ENCODE data around the gene LRFN2.
A peak's percentile ranks its signal among the peaks of the same experiment; 100 is the strongest.

Gene LRFN2

DNA sequence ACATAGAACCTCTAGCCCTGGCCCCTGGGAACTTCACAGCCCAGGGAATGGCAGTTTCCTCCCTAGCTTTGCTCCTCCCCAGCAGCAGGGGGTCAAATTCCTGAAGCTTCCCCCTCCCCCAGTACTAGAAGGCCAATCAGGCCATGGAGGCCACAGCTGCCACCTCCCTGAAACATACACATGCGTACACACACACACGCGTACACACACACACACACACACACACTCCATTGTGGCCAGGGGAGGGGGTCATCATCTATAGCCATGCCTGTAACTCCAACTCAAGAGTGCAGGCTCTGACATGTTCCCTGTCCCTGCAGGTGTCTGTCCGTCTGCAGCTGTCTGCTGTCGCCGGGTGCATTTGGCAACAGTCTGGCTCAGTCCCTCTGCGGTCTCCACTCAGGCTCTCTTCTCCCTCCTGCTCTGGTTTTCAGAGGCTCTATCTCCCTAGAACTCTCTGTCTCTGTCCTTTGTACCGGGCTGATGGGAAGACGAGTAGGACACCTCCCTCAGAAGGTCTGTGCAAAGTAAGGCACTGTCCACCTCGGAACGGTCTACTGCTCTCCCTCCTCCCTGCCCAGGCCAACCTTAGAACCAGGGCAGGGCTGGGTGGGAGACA is 1.4 kb downstream of the LRFN2 start:
- no peak for DNase-seq

DNA sequence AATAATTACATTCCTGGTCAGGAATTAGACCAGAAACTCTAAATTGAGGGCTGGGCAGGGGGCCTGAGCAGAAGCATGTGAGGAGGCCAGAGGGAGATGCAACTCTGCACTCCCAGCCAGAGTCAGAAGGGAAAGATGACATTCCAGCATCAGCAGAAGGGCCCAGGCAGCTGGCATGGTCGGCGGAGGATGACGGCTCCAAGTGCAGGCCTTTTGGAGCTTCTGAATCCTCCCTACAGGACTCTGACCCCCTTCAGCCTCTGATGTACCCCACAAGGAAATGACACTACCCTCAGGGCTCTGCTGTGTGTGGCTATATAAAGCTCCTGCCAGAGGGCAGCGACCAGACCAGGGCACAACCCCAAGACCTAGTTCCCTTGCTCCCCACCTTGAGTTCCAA is 1.9 kb downstream of the LRFN2 start:
- DNase-seq, result no peak

DNA sequence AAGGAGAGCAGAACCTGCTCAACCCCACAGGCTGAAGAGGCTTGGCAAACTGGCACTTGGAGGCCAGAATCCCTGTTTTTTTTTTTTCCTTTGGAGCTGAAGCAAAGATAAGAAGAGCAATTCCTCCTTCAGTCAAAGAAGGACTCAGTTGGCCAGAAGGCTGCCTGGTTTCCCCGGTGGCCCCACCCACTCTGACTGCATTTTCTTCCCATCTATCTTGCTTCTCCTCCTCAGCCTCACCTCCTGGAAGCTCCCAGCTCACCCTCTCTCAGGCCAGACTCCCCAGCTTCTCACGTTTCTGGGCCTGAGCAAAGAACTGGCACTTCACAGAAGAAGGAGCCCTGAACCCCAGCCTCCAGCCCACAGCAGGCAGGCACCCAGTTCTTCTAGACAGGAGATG is 2.4 kb downstream of the LRFN2 start:
- DNase-seq, result no peak

DNA sequence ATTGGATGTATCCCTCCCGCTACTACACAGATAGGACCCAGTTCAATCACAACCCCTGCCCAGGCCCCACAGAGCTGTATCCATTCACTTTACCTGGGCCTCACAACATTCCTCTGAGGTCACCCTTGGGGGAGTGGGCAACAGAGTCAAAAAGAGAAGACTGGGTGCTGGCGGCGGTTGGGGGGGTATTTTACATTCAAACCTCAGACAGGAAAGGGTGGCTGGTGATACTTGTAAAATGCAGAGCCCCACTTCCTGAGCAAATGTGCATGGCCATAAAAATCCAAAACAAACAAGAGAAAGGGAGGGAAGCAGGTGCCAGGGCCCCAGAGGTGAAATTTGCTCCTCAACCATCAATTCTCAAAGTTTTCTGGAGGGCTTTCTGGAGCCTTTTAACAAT is 3.5 kb downstream of the LRFN2 start:
- DNase-seq, result no peak

DNA sequence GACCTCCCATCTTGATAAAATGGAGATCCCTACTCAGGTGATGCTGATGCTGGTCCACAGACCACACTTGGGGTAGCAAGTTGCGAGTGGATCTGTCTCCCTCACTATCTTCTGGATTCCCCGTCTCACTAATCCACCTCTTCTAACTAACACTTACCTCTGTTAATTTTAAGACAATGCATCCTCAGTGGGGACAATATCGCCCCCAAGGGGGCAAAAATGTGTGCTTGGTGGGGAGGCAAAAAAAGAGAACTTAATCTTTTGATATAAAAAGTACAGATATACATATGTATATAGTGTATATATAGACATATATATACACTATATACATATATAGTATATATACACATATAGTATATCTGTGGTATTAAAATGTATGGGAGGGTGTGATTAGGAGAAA is 4.3 kb downstream of the LRFN2 start:
- DNase-seq, result no peak

DNA sequence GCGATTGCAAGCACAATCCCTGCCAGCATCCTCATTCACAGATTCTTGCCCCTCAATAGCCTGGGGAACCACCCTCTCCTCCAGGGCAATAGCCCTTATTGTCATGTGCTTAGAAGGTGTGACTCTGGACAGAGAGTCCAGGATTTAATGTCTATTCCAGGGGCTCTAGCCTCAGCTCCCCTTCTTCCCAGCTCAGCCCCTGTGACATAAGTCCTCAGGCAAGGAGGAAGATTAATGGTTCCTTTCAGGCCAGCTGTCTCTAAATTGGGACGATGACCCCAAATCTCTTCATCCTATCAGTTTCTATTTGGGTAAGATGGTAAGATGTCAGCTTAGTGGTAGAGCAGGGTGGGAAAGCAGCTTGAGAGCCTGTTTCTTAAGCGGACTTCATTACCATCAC is 8.1 kb downstream of the LRFN2 start:
- no peak for DNase-seq

DNA sequence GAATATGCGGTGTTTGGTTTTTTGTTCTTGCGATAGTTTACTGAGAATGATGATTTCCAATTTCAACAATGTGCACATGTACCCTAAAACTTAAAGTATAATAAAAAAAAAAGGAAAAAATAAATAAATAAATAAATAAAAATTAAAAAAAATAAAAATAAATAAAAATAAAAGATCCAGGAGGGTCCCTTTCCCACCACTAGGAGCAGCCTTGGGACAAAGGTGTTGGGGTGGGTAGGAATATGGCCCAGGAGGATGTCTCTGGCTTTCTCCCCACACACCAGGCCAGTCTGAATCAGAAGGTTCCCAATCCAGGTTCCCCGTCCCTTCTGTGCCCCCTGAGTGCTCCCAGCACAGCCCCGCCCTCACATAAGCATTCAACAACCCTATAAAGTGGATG is 9.5 kb downstream of the LRFN2 start:
- no peak for DNase-seq

DNA sequence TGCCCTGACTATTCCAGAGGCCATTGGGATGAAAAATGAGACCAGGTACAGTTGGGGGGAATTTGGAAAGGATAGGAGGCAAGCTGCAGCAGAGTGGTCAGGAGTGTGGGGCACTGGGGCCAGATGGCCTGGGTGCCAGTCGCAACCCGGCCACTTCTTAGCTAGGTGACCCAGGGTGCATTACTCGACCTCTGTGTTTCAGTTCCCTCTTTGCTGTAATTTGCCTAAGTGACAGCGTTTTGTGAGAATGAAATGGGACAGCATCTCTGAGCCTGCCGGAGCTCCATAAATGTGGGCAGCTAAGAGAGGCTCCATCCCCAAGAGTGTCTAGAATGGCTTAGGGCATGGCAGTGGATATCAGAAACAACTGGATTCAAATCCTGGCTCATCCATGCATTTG is 13.9 kb downstream of the LRFN2 start:
- no peak for DNase-seq

DNA sequence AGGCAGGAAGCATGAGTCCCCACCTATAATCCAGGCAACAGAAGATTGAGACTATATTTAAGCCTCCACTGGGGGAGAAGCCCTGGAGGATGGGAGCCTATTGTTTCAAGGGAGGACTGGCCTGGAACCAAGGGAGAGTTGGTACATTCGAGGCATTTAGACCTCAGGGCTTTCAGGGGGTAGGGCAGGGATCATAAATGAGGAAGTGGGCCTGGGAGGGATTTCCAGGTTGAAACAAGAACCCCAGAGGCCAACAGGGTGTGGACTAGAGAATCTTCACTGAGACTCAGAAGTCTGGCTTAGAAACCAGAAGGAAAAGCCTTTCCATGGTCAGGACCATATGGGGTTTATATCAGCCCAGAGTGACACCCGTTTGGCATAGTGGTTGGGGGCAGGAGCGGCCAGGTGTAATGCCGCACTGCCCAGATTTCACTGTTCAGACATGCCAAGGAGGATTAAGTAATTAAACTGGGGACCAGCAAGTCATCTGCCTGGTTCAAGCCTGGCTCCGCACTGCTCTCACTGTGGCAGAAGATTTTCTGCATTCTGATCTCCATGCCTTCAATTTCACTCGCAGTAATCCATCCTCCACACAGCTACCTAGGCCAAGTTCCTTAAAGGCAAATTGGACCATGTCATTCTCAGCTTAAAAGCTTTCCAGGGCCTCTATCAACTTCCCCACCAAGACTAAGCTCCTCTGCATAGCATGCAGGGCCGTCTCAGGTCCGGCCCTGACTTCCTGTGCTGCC is 17.8 kb downstream of the LRFN2 start:
- no peak for DNase-seq

DNA sequence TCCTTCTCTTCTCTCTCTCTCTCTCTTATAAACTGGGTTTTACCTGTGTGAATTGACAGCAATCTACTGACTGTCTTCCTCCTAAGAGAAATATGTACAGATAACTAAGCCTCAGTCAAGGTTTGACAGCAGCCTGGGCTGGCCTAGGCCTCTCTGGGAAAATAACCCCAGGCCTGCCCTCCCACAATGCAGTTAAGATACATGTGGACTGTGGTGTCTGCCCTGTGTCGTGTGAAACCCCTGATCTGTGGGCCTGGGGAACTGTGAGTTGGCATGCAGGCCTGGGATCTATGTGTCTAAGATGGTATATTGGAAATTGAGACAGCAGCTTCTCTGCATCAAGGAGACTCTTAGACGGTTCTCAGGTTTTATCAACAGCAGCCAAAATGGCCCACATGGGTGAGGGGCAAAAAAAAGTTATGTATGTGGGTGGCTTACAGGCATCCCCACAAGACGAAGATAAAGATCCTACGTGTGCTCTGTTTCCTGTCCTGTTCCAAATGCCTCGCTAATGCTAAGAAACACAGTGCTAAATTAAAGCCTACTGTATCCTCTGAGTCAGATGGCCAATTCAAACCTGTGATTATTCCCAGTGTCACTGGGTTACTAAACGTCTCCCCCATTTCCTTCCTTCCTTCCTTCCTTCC is 19.0 kb downstream of the LRFN2 start:
- no peak for DNase-seq

DNA sequence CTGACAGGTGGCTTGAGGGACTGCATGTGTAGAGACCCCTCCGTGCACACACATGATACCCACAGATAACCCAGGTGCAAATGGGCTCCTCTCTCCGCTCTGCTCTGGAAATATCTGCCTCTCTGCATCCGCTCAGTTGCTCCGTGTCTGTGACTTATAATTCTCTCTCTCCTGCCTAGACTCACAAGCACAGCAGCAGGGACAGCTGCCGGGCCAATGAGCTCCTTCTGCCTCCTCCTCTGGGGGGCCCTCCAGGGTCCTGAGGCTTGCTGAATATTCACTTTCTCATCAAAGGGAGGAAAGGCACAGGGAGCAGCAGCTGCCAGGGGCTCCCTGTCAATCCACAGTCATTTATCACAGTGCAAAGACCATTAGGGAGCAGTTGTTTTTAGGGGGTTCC is 24.1 kb downstream of the LRFN2 start:
- DNase-seq, result no peak

DNA sequence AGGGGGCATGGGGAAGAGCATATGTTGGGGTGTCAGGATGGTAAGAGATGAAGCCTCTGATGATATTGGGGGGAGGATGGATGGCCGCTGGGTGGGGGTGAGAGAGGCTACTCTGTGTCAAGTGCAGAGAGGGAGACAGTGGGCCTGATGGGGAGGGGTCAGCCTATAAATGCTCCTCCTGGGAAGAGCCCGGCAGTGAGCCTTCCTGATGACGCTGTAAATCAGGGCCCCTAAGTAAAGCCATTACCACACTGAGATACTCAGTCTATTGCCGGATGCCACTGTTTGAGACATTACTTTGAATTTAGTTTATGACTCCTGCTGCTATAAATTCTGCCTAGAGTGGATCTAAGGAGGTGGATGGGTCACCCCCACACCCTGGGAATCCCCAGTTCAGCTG is 28.1 kb downstream of the LRFN2 start:
- no peak for DNase-seq

DNA sequence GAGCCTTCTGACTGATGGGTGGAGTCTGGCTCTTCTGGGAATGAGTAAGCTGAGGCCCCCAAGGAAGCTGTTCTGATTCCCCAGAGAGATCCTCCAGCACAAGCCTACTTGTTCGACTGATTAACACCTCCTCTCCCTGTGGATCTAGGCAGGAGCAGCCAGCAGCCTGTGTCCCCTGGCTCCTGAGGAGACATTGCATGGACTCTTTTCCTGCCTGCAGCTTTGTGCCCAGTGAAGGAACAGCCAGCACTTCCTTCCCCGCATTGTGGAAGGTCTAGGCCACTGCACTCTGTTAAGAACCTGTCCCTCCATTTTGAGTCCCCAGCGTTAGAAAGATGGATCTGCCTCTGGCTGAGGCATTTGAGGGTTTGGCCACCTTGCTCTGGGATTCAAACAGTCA is 29.1 kb downstream of the LRFN2 start:
- DNase-seq, result no peak

DNA sequence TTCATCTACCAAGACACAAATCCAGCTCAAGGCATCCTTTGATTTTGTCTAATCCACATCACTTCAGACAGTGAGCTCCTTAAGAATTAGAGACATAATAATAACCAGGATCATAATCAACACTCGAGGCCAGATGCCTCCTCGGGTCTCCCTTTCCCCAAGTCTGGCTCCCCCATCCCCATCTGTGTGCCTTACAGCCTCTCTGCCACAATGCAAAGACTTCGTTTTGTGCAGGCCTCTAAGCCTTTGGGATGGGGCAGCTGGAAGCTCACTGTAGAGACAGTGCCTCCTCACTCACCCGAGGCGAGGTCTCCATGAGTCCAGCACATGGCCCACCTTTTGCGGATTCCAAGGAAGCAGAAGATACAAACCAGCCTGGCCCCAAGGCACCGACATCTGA is 30.3 kb downstream of the LRFN2 start:
- no peak for DNase-seq

DNA sequence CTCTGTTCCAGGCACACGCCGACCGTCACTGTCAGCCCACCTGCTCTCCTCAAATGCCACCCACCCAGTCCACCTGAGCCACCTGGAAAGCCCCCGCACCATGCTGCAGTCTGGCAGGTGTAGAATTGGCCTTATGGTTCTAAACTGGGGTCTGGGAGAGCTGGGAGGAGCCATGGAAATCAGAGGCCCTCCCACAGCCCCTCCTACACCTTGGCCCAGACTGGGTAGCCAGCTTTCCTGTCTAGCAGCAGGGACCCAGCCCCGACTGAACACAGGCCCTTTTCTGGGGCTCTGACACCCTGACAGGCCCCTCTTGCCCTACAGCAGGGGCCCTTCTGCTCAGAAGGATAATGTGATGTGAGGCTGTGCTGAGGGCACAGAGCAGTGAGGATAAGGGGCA is 31.1 kb downstream of the LRFN2 start:
- DNase-seq, result no peak

DNA sequence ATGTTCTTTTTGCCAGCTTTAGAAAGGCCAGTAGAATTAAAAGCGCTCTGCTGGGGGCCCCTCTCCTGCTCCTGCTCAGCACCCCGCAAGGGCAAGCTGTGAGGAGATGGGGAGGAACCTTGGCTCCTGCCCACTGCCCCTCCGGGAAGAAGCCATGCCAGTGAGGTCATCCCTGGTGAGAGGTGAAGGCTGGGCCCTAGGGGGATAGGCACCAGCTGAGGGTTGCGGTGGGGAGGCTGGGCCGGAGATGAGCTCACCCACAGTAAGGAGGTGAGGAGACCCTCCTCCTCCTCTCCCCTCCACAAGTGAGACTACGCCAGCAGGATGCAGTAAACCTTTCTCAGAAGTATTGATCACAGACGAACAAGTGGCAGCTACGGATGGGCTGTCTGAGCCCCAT is 32.1 kb downstream of the LRFN2 start:
- DNase-seq, result no peak

DNA sequence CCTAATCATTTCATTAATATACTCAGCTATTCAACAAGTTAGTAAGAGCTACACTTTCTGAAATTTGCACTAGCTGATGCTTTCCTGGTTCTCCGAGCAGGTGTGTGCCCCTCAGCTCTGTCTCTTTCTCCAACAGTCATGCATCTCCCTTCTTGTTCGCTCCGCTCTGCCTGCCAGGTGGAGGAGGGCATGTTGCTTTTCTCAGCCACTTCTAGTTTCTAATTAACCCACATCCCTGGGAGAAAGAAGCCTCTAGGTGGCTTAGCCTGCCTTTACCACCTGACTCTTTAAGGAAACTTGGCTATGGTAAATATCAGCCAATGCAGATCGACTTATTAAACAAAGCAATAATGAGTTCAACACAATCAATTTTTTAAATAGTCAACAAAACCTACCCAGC is 34.2 kb downstream of the LRFN2 start:
- no peak for DNase-seq

DNA sequence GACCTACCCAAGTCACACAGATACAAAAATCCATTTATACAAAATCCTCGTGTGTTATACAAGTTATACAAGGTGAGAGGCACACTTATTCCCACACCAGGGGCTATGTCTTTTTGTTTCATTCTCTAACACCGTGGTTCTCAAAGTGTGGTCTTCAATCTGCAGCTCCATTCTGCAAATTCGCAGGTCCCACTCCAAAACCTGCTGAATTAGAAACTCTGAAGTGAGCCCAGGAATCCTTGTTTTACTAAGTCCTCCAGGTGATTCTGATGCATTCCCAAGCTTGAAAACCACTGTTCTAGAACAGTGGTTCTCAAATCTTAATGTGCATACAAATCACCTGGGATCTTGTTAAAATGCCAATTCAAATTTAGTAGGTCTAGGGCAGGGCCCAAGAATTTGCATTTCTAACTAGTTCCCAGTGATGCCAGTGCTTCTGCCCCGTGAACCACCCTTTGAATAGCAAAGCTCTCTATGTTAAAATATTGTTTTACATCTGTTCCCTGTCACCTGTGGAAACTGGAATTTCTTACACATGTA is 35.1 kb downstream of the LRFN2 start:
- DNase-seq, result no peak

DNA sequence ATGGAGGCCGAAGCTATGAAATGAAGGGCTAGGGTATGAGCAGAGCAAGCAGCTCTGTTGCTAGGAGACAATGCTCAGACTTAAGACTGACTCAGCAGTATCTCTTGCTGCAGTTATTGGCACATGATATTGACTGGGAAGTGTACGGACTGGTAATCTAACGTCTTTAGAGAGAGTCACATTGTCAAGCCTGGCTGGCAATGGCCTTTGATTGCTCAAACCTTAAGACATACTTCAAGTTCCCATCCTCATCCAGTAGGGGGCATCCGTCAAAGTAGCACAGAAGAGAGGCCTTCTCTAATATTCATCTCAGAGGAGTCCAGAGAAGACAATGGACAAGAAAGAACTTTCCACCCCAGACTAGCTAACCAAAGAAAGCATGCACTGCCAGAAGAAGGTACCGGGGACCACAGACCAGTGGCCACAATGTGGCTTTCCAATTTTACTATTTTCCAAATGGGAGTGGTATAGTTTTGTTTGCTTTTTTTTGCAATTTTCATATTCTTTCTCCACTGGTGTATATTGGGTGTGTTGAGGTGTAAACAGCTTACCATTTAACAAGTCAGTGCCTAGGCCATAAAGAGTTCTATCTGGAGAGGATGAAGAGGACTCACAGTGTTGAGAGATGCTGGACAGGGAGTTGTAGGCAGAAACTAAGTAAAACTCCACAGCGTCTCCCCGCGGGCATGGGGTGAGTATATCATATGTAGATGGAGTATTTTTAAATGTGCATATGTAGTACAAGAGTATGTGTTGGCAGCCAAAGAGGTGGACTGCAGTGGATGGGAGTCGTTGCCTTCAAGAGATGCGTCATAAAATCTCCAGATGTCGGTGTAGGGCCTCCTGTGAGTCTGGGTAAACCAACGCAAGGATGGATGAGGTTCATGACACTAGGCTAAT is 36.7 kb downstream of the LRFN2 start:
- peak; percentile 13 for DNase-seq

DNA sequence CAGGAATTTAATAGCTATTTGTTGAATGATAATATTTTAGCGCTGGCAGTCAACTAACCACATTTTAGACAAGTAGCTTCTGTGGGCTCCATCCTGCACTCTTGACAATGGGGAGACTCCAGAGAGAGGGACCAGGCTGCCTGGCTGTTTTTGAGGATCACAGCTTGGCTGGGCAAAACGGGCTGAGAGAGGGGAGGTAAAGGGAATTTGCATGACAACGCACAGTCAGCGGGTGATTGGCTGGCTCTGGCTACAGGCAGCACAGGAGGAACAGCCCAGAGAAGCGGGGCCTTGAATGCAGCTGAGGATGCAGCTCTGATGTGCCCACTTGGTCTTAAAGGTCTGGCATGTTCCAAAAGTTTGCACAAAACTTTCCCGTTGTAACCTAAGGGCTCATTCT is 41.2 kb downstream of the LRFN2 start:
- no peak for DNase-seq

DNA sequence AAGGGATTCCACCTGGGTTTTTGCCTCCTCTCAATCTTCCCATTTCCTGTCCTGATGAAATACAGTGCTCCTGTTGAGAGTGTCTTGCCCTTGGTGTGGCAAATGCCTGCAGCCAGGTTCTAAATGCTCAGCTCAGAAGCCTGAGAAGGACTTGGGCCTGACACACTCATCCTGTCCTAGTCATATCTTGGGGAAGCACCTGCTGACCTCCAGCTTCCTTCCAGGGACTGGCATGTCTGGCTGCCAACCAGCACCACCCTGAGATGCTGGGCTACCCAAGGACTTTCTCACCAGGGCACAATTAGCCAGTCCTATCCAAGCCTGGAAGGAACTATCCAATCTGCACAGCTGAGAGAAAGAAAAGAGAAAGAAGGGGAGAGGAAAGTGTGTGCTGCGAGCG is 43.4 kb downstream of the LRFN2 start:
- no peak for DNase-seq

DNA sequence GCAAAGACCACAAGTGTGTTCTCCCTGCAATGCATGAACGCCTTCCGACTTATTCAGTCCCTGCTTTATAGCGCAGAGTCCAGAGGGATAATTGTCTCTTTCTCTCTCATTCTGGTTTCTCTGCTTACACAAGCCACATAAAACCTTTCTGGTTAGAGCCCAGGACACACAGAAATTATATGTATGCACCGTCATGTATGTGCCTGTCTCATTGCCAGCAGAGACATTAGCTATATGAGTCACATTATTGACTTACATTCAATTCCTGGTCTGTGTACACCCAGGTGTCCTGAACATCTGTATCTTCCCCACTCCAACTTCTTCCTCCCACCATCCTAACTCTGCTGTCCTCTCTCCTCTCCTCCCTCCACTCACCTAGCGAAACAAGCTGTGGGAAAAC is 44.0 kb downstream of the LRFN2 start:
- DNase-seq, result no peak

DNA sequence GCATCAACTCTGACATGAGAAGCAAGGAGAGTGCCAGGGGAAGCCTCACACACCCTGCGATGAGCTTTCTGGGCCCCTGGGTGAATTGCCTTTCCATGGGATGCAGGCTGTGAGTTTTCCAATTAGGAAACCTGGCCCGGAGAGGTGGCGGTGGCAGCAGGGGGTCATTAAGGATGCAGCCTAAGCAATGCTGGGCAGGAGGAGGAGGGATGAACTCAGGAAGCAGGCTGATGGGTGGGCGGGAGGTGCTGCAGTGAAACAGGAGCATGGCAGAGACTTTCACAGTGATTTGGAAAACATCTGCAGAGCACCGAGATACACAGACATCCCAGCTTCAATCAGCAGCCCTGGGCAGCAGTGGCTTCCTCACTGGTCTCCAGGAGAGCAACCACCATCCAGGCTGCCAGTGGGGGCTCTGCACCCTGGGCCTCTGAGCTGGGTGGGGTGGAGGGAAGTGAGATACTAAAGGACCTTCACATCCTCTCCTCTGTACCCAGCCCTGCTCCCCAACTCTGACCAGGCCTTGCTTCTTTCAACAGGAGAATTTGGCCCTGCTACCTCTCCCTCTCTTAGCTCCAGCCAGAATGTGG is 44.9 kb downstream of the LRFN2 start:
- DNase-seq, result no peak

All from stimulated activated CD4-positive, alpha-beta T cell treated with anti-CD3 and anti-CD28 coated beads, Interleukin-1b, Interleukin-23, amount 100 ng/mL, for 48 hours (primary cell).